Stimulated activated CD8-positive, alpha-beta memory T cell treated with anti-CD3 and anti-CD28 coated beads, Interleukin-12 subunit alpha, Interleukin-12 subunit beta, amount 100 ng/mL, for 24 hours (primary cell): ENCODE results near the gene AGPAT3.

Experiments
- DNase-seq: peaks from one replicate; pipeline ENCODE4 v3.0.0-alpha.2; 2020; ENCODE audit errors: extremely low read depth

The AGPAT3 gene

DNA sequence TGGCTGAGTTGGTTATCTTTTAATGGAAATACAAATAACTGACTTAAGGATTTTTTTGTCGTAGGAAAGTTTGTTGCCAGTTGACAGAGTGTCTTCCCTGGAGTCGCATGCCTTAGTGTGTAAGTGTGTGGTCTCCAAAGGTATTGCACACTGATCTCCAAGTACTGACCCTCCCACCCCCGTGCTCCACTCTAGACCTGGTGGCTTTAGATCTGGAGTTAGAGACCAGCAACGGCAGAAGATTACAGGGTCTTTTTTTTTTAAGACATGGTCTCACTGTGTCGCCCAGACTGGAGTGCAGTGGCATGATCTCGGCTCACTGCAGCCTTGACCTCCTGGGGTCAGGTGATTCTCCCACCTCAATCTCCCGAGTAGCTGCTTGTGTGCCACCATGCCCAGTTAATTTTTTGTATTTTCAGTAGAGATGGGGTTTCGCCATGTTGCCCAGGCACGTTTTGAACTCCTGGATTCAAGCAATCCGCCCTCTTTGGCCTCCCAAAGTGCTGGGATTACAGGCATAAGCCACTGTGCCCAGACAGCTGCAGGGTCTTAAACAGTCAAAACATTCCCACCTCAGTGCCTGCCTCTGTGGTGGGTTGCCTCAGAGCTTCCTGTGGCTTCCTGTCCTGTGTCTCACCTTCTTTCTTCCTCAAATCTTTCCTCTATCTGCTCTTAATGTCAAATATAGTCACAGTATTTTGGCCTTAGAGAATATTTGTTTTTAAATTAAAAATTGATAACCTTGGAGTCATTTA is 154.0 kb downstream of the AGPAT3 start:
- no peak for DNase-seq

DNA sequence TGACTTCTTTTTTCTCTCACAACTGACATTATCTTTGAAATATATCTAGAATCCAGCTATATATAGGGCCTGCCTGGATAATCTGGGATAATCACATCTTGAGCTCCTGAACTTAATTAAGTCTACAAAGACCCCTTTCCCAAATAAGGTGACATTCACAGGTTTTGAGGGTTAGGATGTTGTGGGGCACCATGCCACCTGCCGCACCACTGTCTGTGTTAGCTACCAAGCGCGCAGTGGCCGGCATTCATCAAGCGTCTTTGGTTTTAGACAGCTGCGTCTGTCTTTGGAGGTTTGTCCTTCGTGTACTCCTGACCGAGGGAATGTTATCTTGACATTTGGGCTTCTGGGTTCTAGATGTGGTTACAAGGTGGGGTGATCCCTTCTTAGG is 154.5 kb downstream of the AGPAT3 start:
- no peak for DNase-seq

- no peak for DNase-seq
These were observed 155.5 kb downstream of the AGPAT3 start for GRCh38 chr21:44020551-44020950.

DNA sequence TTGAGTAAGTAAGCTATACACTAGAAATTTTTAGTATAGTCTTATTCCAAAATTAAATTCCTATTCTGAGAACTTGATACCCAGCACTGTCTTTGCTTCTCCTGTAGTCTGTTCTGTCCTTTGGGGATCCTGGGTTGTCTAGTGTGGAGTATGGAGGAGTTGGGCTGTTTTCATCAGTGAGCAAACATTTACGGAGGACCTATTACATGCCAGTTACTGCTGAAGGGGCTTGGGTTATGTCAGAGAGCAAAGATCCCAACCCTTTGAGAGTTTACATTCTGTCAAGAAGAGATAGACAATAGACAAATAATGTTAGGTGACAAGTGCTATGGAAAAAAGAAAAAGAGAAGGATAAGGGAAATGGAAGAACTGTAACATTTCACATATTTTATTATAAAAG is 156.0 kb downstream of the AGPAT3 start:
- DNase-seq, result no peak

GRCh38 chr21:44024257-44024656 is 159.2 kb downstream of the AGPAT3 start:
- no peak for DNase-seq

DNA sequence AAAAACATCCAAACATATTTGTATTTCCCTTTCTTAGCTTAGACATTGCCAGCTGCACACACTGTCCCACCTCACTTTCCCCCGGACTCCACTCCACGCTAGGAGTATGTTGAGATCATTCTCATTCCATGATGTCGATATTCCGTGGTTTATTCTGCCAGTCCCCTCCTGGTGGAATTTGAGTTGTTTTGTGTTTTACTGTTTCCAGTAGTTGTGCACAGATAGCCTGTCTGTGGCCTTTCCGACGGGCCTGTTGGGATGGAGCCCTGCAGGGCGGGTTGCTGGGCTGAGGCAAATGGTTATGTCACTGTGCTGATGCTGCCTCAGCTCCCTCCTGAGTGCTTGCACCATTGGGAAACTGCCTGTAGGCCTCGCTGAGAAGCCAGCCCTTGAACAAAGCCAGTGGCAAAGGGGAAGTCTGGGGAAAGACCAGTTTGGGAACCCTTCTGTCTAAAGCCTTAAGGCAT is 159.9 kb downstream of the AGPAT3 start:
- no peak for DNase-seq

DNA sequence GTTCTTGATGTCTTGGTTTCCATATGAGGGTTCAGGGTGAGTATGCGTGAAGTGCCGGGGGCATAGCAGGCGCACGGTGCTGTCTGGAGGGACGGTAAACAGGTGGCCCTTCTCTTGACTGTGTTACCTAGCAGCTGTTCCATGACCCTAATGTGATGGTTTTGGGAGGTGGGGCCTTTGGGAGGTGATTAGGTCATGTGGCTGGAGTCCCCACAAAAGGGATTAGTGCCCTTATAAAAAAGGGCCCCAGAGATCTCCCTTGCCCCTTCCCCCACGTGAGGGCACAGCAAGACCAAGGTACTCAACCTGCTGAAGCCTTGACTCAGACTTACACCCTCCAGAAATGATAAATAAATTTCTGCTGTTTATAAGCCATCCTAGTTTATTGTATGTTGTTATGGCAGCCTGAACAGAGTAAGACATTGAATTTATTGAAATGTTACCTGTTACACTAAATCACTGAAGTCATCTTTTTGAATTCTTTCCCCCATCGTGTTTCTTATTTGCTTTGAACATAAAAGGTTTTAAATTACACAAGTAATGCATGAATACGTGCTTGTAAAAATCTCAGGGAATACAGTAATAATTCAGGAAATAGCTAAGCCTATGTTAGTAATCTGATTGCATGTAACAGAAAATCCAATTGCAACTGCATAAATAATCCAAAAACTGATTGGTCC is 162.7 kb downstream of the AGPAT3 start:
- DNase-seq, result no peak

- no peak for DNase-seq
These were observed 163.2 kb downstream of the AGPAT3 start for GRCh38 chr21:44028287-44028659.

DNA sequence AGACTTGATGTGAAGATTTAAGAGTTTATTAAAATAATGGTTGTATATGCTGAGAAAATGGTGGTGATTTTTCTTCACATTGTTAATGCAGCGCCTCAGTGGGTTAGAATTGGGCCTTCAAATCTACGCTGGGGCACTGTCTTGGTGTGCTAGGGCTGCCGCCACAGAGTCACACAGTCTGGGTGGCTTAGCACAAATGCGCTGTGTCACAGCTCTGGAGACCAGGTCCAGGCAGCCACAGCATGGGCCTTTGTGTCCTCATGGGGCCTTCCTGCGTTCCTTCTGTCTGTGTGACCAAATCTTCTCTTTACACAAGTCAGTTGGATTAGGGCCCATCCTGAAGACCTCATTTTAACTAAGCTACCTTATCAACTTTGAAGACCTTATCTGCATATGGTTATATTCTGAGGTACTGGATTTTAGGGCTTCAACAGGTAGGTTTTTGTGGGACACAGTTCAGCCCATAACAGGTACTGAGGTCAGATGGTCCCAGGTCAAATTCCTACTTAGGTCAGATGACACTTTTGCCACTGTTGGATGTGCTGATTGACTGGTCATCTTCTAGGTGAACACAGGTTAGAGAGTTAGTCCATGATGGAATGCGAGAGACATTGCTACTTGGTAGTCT is 164.6 kb downstream of the AGPAT3 start:
- no peak for DNase-seq

- no peak for DNase-seq
These were observed 170.2 kb downstream of the AGPAT3 start for GRCh38 chr21:44035244-44035643.
